ENCODE results near the gene PIP4K2A. TPM values are rescaled to one million over a fixed set of nuclear protein-coding genes. Genes with fewer than 3 reads are reported as not detected.

Gene PIP4K2A
- total and polyA plus RNA-seq, 2 of the 8 experiments (the other 6 are each of a cell fraction or from before 2014, with no cell fraction given), result 19.0 to 60.9 TPM

DNA sequence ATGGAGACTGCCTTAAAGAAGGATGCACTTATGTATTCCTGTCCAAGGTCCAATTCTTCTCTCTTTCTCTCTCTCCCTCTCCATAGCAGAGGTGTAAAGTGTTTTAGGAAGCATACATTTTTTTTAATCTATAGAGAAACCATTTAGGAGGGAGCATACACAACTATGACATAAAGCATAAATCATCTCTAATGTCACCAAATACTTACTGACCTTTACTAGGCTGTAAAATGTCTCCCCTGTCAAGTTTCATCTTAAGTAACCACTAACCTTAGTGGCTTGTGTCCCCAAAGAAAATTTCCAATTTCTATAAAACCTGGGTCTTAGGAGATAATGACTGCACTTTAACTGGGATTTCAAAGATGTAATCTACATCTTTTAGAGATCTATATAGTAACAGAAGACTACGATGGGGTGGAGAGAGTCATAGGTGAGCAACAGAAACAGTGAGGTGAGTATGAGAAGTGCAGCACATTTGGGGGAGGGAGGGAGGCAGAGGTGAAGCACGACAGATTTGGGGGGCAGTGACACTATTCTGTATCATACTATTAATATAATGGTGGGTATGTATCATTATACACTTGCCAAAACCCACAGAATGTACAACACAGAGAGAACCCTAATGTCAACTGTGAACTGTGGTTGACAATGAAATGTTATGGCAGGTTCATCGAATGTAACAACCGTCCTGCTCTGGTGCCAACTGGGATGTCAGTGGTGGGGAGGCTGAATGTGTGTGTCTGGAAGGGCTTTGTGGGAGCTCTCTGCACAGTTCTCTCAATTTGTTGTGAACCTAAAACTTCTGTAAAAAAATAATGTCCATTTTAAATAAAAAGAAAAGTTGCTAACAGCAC, 79.5 kb downstream of the PIP4K2A start:
- Histone ChIP-seq H2BK5ac (ENCODE audit: low read depth, low read length) (no peak overlapping the region), H2BK12ac (ENCODE audit: low read depth, low read length) (no peak overlapping the region), H3K56ac (replicated peaks; ENCODE audit: insufficient read length, low read depth, low read length) (no peak overlapping the region), H3K4ac (replicated peaks; ENCODE audit: insufficient read length, low read depth, low read length) (no peak overlapping the region), H4K5ac (ENCODE audit: insufficient read length, low read depth, low read length) (no peak overlapping the region), H2AFZ (ENCODE audit: low read length) (no peak overlapping the region), H2AK5ac (ENCODE audit: low read depth, low read length) (no peak overlapping the region), H3K4me2 (ENCODE audit: insufficient read depth in 1 of 2, low read depth in 2 of 2, low read length in 2 of 2) (no peak overlapping the region), H3K23me2 (ENCODE audit: low read depth, low read length) (no peaks in the 10 kb centered on the region), H3K23ac (ENCODE audit: insufficient read length) (no peak overlapping the region), H3K14ac (ENCODE audit: insufficient read length) (no peak overlapping the region), H4K91ac (replicated peaks; ENCODE audit: insufficient read length, low read length) (no peak overlapping the region), H3K9me3 (ENCODE audit: insufficient read depth in 2 of 2, low read depth in 1 of 2, low read length in 1 of 2) (no peaks in the 10 kb centered on the region), H3K79me2 (ENCODE audit: control insufficient read depth in 1 of 2, insufficient read depth in 2 of 2, low read length in 2 of 2) (peaks cover 0 to 97% of the 10 kb centered on the region in 2 experiments; a peak in 3 of 4 replicates), H3K18ac (ENCODE audit: extremely low read depth, low read length) (no peak overlapping the region), H2BK15ac (ENCODE audit: low read length) (no peak overlapping the region), H3K9ac (replicated peaks in 1 of 4; ENCODE audit: extremely low read depth in 1 of 4, low read depth in 3 of 4, low read length in 3 of 4) (no peak overlapping the region), H2BK120ac (replicated peaks; ENCODE audit: low read depth, low read length) (no peak overlapping the region), H3K4me1 (replicated peaks in 1 of 4; ENCODE audit: control insufficient read depth in 3 of 4, insufficient read depth in 4 of 4, low read length in 3 of 4) (peaks cover 3 to 6% (median 4%) of the 10 kb centered on the region in 4 experiments; a peak in 4 of 7 replicates), H3K79me1 (ENCODE audit: low read depth, low read length) (peaks cover 15% of the 10 kb centered on the region; the same call in 1 of the 2 replicates), H4K8ac (ENCODE audit: extremely low read depth, insufficient read depth, low read length) (no peak overlapping the region), H3K27ac (ENCODE audit: low read depth, low read length) (no peak overlapping the region), H3K36me3 (ENCODE audit: control insufficient read depth in 2 of 4, insufficient read depth in 4 of 4, low read length in 3 of 4) (no peaks in the 10 kb centered on the region), H2BK20ac (ENCODE audit: low read length) (no peak overlapping the region), H4K20me1 (replicated peaks in 1 of 2; ENCODE audit: control insufficient read depth in 1 of 2, insufficient read depth in 2 of 2, low read length in 2 of 2) (peaks cover 2 to 3% of the 10 kb centered on the region in 2 experiments), H3K4me3 (ENCODE audit: extremely low read depth in 1 of 4, insufficient read depth in 2 of 4, low read depth in 3 of 4, low read length in 4 of 4) (no peak overlapping the region), H3K27me3 (replicated peaks in 1 of 4; ENCODE audit: control insufficient read depth in 3 of 4, extremely low read depth in 1 of 4, insufficient read depth in 3 of 4, low read length in 3 of 4) (no peaks in the 10 kb centered on the region)
- DNase-seq (ENCODE audit: low read depth in 1 of 2, low spot score in 2 of 2), result no peak
- FAIRE-seq, result no peak
- whole genome bisulfite sequencing, 2 experiments (ENCODE audit: extremely low coverage in 1 of 2, insufficient coverage in 1 of 2, insufficient read length in 1 of 2, insufficient replicate concordance in 2 of 2, low coverage in 1 of 2, low lambda C conversion rate in 2 of 2, missing lambda C conversion rate in 1 of 2), result 94% methylated on average over 4 of the region's 4 CpGs; no CpG with 5 or more reads in 1 of the 2 experiments
- CTCF ChIA-PET (ENCODE audit: partially characterized antibody), result interaction anchor here (0.5 to 1.1 kb wide), 3 partner anchors 17 to 51 kb away, joined by 3 read pairs; no protein-coding TSS in a partner anchor
- POLR2A ChIA-PET (ENCODE audit: partially characterized antibody), result no interaction called here
- TF ChIP-seq, protein P1, sequence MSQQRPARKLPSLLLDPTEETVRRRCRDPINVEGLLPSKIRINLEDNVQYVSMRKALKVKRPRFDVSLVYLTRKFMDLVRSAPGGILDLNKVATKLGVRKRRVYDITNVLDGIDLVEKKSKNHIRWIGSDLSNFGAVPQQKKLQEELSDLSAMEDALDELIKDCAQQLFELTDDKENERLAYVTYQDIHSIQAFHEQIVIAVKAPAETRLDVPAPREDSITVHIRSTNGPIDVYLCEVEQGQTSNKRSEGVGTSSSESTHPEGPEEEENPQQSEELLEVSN (IDR thresholded peaks at IDR 0.05), result no peak
- TF ChIP-seq TCF12 (IDR thresholded peaks at IDR 0.05; ENCODE audit: low read depth, low read length) (no peak), SIN3A (conservative IDR thresholded peaks at IDR 0.05 in 1 of 2, IDR thresholded peaks at IDR 0.05 in 1 of 2; ENCODE audit: low read depth in 1 of 2, low read length in 2 of 2) (no peak), BACH1 (IDR thresholded peaks at IDR 0.05; ENCODE audit: low read length) (no peak)

Measured in H1 (cell line).